Measurements from ENCODE around the gene CCDC63.

DNA sequence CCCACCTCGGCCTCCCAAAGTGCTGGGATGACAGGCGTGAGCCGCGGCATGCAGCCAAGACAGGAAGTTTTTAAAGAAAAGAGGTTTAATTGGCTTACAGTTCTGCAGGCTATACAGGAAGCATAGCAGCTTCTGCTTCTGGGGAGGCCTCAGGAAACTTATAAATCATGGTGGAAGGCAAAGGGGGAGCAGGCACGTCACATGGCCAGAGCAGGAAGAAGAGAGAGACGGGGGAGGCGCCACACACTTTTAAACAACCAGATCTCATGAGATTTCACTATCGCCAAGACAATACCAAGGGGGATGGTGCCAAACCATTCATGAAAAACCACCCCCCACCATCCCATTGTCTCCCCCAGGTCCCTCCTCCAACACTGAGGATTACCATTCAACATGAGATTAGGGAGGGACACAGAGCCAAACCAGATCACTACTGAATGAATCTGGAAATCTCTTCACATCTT, 14.1 kb downstream of the CCDC63 start:
- TF ChIP-seq, protein P1, sequence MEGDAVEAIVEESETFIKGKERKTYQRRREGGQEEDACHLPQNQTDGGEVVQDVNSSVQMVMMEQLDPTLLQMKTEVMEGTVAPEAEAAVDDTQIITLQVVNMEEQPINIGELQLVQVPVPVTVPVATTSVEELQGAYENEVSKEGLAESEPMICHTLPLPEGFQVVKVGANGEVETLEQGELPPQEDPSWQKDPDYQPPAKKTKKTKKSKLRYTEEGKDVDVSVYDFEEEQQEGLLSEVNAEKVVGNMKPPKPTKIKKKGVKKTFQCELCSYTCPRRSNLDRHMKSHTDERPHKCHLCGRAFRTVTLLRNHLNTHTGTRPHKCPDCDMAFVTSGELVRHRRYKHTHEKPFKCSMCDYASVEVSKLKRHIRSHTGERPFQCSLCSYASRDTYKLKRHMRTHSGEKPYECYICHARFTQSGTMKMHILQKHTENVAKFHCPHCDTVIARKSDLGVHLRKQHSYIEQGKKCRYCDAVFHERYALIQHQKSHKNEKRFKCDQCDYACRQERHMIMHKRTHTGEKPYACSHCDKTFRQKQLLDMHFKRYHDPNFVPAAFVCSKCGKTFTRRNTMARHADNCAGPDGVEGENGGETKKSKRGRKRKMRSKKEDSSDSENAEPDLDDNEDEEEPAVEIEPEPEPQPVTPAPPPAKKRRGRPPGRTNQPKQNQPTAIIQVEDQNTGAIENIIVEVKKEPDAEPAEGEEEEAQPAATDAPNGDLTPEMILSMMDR (conservative IDR thresholded peaks at IDR 0.05 in 1 of 2, IDR thresholded peaks at IDR 0.05 in 1 of 2; ENCODE audit: extremely low read depth in 1 of 2, insufficient read depth in 1 of 2, low read depth in 1 of 2, low read length in 2 of 2) = no peak
- no peak for TF ChIP-seq EZH2 (IDR thresholded peaks at IDR 0.05; ENCODE audit: borderline replicate concordance, low read length)
